HepG2 (cell line): ENCODE results near the gene RAET1L. TPM values are rescaled to one million over a fixed set of nuclear protein-coding genes. Genes with fewer than 3 reads are reported as not detected.

ENCODE experiments used
- AHR ChIP-seq: IDR thresholded peaks from 2 replicates; pipeline ENCODE4 v1.6.1; 2018; ENCODE audit warnings: missing genetic modification reagents, missing compliant biosample characterization
- DNMT1 ChIP-seq: sonication (generic); formaldehyde crosslinking; IDR thresholded peaks from 2 replicates; pipeline ENCODE4 v1.5.1; 2020; ENCODE audit warnings: mild to moderate bottlenecking, missing genetic modification reagents
- EP300 ChIP-seq, 3 experiments: sonication (generic) in 1 of 3; formaldehyde crosslinking in 1 of 3; IDR thresholded peaks; 2 replicates each; pipeline versions ENCODE4 v1.5.1 to v1.6.1; 2011 to 2020; ENCODE audit warnings: low read depth in 2 of 3, low read length in 2 of 3, borderline replicate concordance in 1 of 3, improper control_type of control experiment in 1 of 3, mild to moderate bottlenecking in 1 of 3, missing genetic modification reagents in 1 of 3, moderate library complexity in 1 of 3
- FOXJ3 ChIP-seq: sonication (generic); formaldehyde crosslinking; IDR thresholded peaks from 2 replicates; pipeline ENCODE4 v1.4.0; 2020; ENCODE audit warnings: missing genetic modification reagents, mild to moderate bottlenecking, borderline replicate concordance
- GZF1 ChIP-seq: sonication (generic); formaldehyde crosslinking; IDR thresholded peaks from 2 replicates; pipeline ENCODE4 v1.5.1; 2020; ENCODE audit warnings: mild to moderate bottlenecking, missing genetic modification reagents
- HNRNPUL1 ChIP-seq: fragments of 200-400 bp; formaldehyde crosslinking; IDR thresholded peaks from 2 replicates; pipeline ENCODE4 v1.6.1; 2017; ENCODE audit warnings: low read depth, mild to moderate bottlenecking, low read length, moderate library complexity
- ISL2 ChIP-seq: sonication (generic); formaldehyde crosslinking; IDR thresholded peaks from 2 replicates; pipeline ENCODE4 v1.5.0; 2020; ENCODE audit warnings: missing genetic modification reagents
- MTF1 ChIP-seq: sonication (generic); formaldehyde crosslinking; IDR thresholded peaks from 2 replicates; pipeline ENCODE4 v1.5.0; 2020; ENCODE audit warnings: missing genetic modification reagents
- NBN ChIP-seq: fragments of 450-650 bp; conservative IDR thresholded peaks from 2 replicates; pipeline ENCODE4 v1.6.1; 2017
- NFKBIZ ChIP-seq: IDR thresholded peaks from 2 replicates; pipeline ENCODE4 v1.6.1; 2018; ENCODE audit warnings: missing genetic modification reagents, missing compliant biosample characterization
- RARA ChIP-seq: IDR thresholded peaks from 2 replicates; pipeline ENCODE4 v1.6.1; 2016; ENCODE audit warnings: missing genetic modification reagents, missing compliant biosample characterization
- SALL2 ChIP-seq: sonication (generic); formaldehyde crosslinking; IDR thresholded peaks from 2 replicates; pipeline ENCODE4 v1.8.1; 2023; ENCODE audit warnings: mild to moderate bottlenecking, missing genetic modification reagents, inconsistent platforms
- TAF15 ChIP-seq: fragments of 200-400 bp; formaldehyde crosslinking; IDR thresholded peaks from one replicate; pipeline ENCODE4 v1.6.1; 2018; ENCODE audit warnings: mild to moderate bottlenecking, low read depth, low read length; ENCODE audit not compliant: poor library complexity, severe bottlenecking
- ZEB1 ChIP-seq: IDR thresholded peaks from 2 replicates; pipeline ENCODE4 v1.6.1; 2012; ENCODE audit warnings: mild to moderate bottlenecking, low read depth, inconsistent platforms; ENCODE audit not compliant: insufficient replicate concordance
- ZNF232 ChIP-seq: sonication (generic); formaldehyde crosslinking; IDR thresholded peaks from 2 replicates; pipeline ENCODE4 v1.4.0; 2020; ENCODE audit warnings: missing genetic modification reagents, borderline replicate concordance
- ZNF383 ChIP-seq: sonication (generic); formaldehyde crosslinking; IDR thresholded peaks from 2 replicates; pipeline ENCODE4 v1.4.0; 2020; ENCODE audit warnings: missing genetic modification reagents, mild to moderate bottlenecking, borderline replicate concordance
- ZNF510 ChIP-seq: sonication (generic); formaldehyde crosslinking; IDR thresholded peaks from 2 replicates; pipeline ENCODE4 v1.4.0; 2020; ENCODE audit warnings: low read depth, mild to moderate bottlenecking, missing genetic modification reagents
- ZNF543 ChIP-seq: sonication (generic); formaldehyde crosslinking; IDR thresholded peaks from 2 replicates; pipeline ENCODE4 v1.4.0; 2020; ENCODE audit warnings: mild to moderate bottlenecking, missing genetic modification reagents
- ZNF672 ChIP-seq: sonication (generic); formaldehyde crosslinking; IDR thresholded peaks from 2 replicates; pipeline ENCODE4 v1.8.1; 2022; ENCODE audit warnings: missing genetic modification reagents
- ZNF749 ChIP-seq: sonication (generic); formaldehyde crosslinking; IDR thresholded peaks from 2 replicates; pipeline ENCODE4 v1.8.0; 2022; ENCODE audit warnings: mild to moderate bottlenecking, missing genetic modification reagents, moderate library complexity, borderline replicate concordance
- polyA plus RNA-seq, 8 experiments: library from polyadenylated mRNA; depleted of rRNA in 3 of 8; stranded (reverse) in 7 of 8; unstranded in 1 of 8; fragments of >200 nt; fragmentation: Illumina TruSeq in 4 of 8; extraction: Trizol in 4 of 8; gene quantifications; 2 replicates each; pipeline versions ENCODE4 v1.2.1 to v1.2.3, GENCODE V29; 2011 to 2016; ENCODE audit warnings: low read depth in 4 of 8, missing spikeins in 1 of 8, mixed read lengths in 1 of 8; ENCODE audit not compliant: insufficient read depth in 1 of 8
- total RNA-seq, 5 experiments: library from RNA; depleted of rRNA; stranded (reverse); fragments of >200 nt; fragmentation: Illumina TruSeq; extraction: Trizol; gene quantifications; 2 replicates each; pipeline ENCODE4 v1.2.3, GENCODE V29; 2016; ENCODE audit warnings: low read depth in 1 of 5
- TF ChIP-seq, protein P1 (sequence below): sonication (generic); formaldehyde crosslinking; IDR thresholded peaks from 2 replicates; pipeline ENCODE4 v1.5.0; 2020; ENCODE audit warnings: mild to moderate bottlenecking, missing genetic modification reagents
- TF ChIP-seq, protein P2 (sequence below): sonication (generic); formaldehyde crosslinking; IDR thresholded peaks from 2 replicates; pipeline ENCODE4 v1.9.0; 2021; ENCODE audit warnings: missing genetic modification reagents, borderline replicate concordance
- TF ChIP-seq, protein P3 (sequence below): sonication (generic); formaldehyde crosslinking; IDR thresholded peaks from 2 replicates; pipeline ENCODE4 v1.8.1; 2023; ENCODE audit warnings: mild to moderate bottlenecking, missing genetic modification reagents
- TF ChIP-seq, protein P4 (sequence below): sonication (generic); formaldehyde crosslinking; IDR thresholded peaks from 2 replicates; pipeline ENCODE4 v1.8.0; 2022; ENCODE audit warnings: mild to moderate bottlenecking, missing genetic modification reagents

Gene RAET1L
- total and polyA plus RNA-seq, 2 of the 13 experiments (the other 11 are each of a cell fraction or from before 2014, with no cell fraction given), result not detected

DNA sequence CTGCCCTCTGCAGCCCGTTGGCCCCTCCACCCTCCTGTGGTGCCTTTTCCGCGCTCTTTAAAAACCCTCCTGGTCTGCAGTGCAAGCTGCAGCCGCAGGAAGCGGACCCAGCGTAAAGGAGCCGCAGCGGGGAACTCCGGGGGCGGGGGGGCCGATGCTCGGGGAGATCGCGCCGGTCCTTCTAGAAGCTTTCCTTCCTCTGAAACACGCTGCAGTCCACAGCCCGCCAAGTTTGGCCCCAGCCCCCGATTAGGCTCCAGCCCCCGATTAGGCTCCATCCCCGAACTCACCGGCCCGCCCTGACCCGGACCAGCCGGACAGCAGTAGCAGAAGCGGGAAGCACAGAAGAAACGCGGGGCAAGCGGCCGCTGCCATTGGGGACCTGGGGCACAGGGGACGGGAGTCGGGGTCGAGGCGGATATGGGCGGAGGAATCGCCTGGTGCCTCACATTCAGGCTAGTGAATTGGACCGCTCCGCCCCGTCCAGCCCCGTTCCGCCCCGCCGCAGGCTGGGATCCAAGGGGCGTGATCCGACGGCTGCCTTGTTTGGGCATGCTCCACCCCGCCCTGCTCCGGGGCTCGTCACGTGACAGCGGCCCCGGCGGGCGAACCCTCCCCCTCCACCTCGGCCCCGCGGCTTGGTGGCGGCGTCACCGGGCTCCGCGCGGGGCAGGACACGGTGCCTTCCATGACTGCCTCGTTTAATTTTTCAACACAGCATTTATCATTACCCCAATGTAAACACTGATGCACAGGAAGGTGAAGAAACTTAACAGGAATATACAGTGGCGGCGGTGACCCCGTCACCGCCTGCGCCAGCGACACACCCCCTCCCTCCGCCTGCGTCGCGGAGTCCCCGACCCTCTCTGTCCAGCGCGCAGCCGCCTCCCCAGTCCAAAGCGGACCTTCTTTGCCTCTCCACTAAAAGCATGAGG, 20.3 kb downstream of the RAET1L start (continued):
- TF ChIP-seq, protein P1, sequence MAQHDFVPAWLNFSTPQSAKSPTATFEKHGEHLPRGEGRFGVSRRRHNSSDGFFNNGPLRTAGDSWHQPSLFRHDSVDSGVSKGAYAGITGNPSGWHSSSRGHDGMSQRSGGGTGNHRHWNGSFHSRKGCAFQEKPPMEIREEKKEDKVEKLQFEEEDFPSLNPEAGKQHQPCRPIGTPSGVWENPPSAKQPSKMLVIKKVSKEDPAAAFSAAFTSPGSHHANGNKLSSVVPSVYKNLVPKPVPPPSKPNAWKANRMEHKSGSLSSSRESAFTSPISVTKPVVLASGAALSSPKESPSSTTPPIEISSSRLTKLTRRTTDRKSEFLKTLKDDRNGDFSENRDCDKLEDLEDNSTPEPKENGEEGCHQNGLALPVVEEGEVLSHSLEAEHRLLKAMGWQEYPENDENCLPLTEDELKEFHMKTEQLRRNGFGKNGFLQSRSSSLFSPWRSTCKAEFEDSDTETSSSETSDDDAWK (CRISPR knock-in tag), result no peak
- TF ChIP-seq ZNF383, result no peak
- TF ChIP-seq ZNF510 (CRISPR knock-in tag), result no peak
- no peak for TF ChIP-seq ZNF232
- 0 out of 2 replicates have a peak, but pooled peaks have one; percentile 36 for TF ChIP-seq ZNF749 (CRISPR knock-in tag)
- TF ChIP-seq ZNF672 (CRISPR knock-in tag), result no peak
- TF ChIP-seq, protein P2, sequence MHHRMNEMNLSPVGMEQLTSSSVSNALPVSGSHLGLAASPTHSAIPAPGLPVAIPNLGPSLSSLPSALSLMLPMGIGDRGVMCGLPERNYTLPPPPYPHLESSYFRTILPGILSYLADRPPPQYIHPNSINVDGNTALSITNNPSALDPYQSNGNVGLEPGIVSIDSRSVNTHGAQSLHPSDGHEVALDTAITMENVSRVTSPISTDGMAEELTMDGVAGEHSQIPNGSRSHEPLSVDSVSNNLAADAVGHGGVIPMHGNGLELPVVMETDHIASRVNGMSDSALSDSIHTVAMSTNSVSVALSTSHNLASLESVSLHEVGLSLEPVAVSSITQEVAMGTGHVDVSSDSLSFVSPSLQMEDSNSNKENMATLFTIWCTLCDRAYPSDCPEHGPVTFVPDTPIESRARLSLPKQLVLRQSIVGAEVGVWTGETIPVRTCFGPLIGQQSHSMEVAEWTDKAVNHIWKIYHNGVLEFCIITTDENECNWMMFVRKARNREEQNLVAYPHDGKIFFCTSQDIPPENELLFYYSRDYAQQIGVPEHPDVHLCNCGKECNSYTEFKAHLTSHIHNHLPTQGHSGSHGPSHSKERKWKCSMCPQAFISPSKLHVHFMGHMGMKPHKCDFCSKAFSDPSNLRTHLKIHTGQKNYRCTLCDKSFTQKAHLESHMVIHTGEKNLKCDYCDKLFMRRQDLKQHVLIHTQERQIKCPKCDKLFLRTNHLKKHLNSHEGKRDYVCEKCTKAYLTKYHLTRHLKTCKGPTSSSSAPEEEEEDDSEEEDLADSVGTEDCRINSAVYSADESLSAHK (CRISPR knock-in tag), result no peak
- TF ChIP-seq TAF15, result no peak
- no peak for TF ChIP-seq ISL2 (CRISPR knock-in tag)
- TF ChIP-seq SALL2, result no peak
- TF ChIP-seq NFKBIZ (CRISPR knock-in tag), result no peak
- TF ChIP-seq, protein P3, sequence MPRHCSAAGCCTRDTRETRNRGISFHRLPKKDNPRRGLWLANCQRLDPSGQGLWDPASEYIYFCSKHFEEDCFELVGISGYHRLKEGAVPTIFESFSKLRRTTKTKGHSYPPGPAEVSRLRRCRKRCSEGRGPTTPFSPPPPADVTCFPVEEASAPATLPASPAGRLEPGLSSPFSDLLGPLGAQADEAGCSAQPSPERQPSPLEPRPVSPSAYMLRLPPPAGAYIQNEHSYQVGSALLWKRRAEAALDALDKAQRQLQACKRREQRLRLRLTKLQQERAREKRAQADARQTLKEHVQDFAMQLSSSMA, result no peak
- 0 out of 2 replicates have a peak, but pooled peaks have one; percentile 15 for TF ChIP-seq RARA (CRISPR knock-in tag)
- no peak for TF ChIP-seq MTF1 (CRISPR knock-in tag)
- TF ChIP-seq FOXJ3, result no peak
- no peak for TF ChIP-seq DNMT1 (CRISPR knock-in tag)
- no peak for TF ChIP-seq NBN
- no peak; the same call in 1 of the 2 replicates for TF ChIP-seq GZF1 (CRISPR knock-in tag)
- TF ChIP-seq, protein P4, sequence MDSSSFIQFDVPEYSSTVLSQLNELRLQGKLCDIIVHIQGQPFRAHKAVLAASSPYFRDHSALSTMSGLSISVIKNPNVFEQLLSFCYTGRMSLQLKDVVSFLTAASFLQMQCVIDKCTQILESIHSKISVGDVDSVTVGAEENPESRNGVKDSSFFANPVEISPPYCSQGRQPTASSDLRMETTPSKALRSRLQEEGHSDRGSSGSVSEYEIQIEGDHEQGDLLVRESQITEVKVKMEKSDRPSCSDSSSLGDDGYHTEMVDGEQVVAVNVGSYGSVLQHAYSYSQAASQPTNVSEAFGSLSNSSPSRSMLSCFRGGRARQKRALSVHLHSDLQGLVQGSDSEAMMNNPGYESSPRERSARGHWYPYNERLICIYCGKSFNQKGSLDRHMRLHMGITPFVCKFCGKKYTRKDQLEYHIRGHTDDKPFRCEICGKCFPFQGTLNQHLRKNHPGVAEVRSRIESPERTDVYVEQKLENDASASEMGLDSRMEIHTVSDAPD (CRISPR knock-in tag), result no peak
- TF ChIP-seq ZEB1, result no peak
- TF ChIP-seq HNRNPUL1, result no peak
- no peak for TF ChIP-seq ZNF543 (CRISPR knock-in tag)
- TF ChIP-seq EP300 (IDR thresholded peaks at IDR 0.05; ENCODE audit: low read depth in 2 of 2, low read length in 2 of 2), result no peak
- peak; percentile 22; the same call in 1 of the 2 replicates for TF ChIP-seq EP300 (CRISPR knock-in tag; IDR thresholded peaks at IDR 0.05; ENCODE audit: borderline replicate concordance)
- no peak for TF ChIP-seq AHR
